Measurements from ENCODE around the gene STRN4. TPM values are rescaled to one million over a fixed set of nuclear protein-coding genes. Genes with fewer than 3 reads are reported as not detected.

STRN4 gene
- total RNA-seq, 2 experiments from 2014 or later: 68.0 to 115 TPM

GRCh38 chr19:46715975-46716671 is 30.1 kb downstream of the STRN4 start:
- H3K4me3 ChIP-seq (ENCODE audit: low read depth, low read length, poor library complexity, severe bottlenecking): peak overlapping the region; percentile 92
- peaks cover 53% of the 10 kb centered on the region for H3K36me3 ChIP-seq (ENCODE audit: insufficient read depth, low read length)
- BruUV-seq (replicated peaks): no TSS peak
- H3K79me2 ChIP-seq (ENCODE audit: insufficient read depth, low read depth, low read length): peaks cover 40% of the 10 kb centered on the region
- no peaks in the 10 kb centered on the region for H3K9me3 ChIP-seq (ENCODE audit: low read length)
- H3K4me1 ChIP-seq (ENCODE audit: insufficient read depth, low read length, poor library complexity, severe bottlenecking): peaks cover 56% of the 10 kb centered on the region
- H4K20me1 ChIP-seq (ENCODE audit: insufficient read depth, low read length): peaks cover 8% of the 10 kb centered on the region; the same call in 1 of the 2 replicates
- peak; percentile 34 for DNase-seq (ENCODE audit: low spot score)
- POLR2A ChIA-PET: interaction anchor here (0.5 to 0.7 kb wide), 4 partner anchors 11 to 508 kb away, joined by 3 to 8 read pairs (median 4); no protein-coding TSS in a partner anchor
- TF ChIP-seq EZH2phosphoT487 (IDR thresholded peaks at IDR 0.05; ENCODE audit: borderline replicate concordance, low read depth, low read length) (no peak), CTCF (conservative IDR thresholded peaks at IDR 0.05; ENCODE audit: low read length) (peak; percentile 64)
- no peak overlapping the region for H2AFZ ChIP-seq (ENCODE audit: low read length)
- CTCF ChIA-PET (ENCODE audit: unreplicated experiment): no interaction called here
- H3K27ac ChIP-seq (ENCODE audit: low read depth, low read length, poor library complexity, severe bottlenecking): peak overlapping the region; percentile 95
- no peaks in the 10 kb centered on the region for H3K9me2 ChIP-seq (ENCODE audit: insufficient read depth, low read length)
- peak overlapping the region; percentile 99 for H3K4me2 ChIP-seq (ENCODE audit: low read length)
- intact Hi-C loops (cut with micrococcal nuclease; ENCODE audit: unreplicated experiment): loop anchor here (5.0 kb wide), 1 partner anchor 71 kb away; the partner anchor contains the start of gene SLC1A5

GRCh38 chr19:46715620-46715974 is 30.7 kb downstream of the STRN4 start:
- peaks cover 43% of the 10 kb centered on the region for H3K79me2 ChIP-seq (ENCODE audit: insufficient read depth, low read depth, low read length)
- no peaks in the 10 kb centered on the region for H3K9me3 ChIP-seq (ENCODE audit: low read length)
- POLR2A ChIA-PET: no interaction called here
- H3K4me2 ChIP-seq (ENCODE audit: low read length): peak overlapping the region; percentile 99
- no peak overlapping the region for H2AFZ ChIP-seq (ENCODE audit: low read length)
- no peaks in the 10 kb centered on the region for H3K9me2 ChIP-seq (ENCODE audit: insufficient read depth, low read length)
- H3K4me3 ChIP-seq (ENCODE audit: low read depth, low read length, poor library complexity, severe bottlenecking): peak overlapping the region; percentile 92
- H3K4me1 ChIP-seq (ENCODE audit: insufficient read depth, low read length, poor library complexity, severe bottlenecking): peaks cover 50% of the 10 kb centered on the region
- peaks cover 53% of the 10 kb centered on the region for H3K36me3 ChIP-seq (ENCODE audit: insufficient read depth, low read length)
- no peak for TF ChIP-seq CTCF (conservative IDR thresholded peaks at IDR 0.05; ENCODE audit: low read length)
- TF ChIP-seq EZH2phosphoT487 (IDR thresholded peaks at IDR 0.05; ENCODE audit: borderline replicate concordance, low read depth, low read length): no peak
- H3K27ac ChIP-seq (ENCODE audit: low read depth, low read length, poor library complexity, severe bottlenecking): peak overlapping the region; percentile 95
- intact Hi-C loops (cut with micrococcal nuclease; ENCODE audit: unreplicated experiment): loop anchor here (5.0 kb wide), 1 partner anchor 72 kb away; the partner anchor contains the start of gene SLC1A5
- peak; percentile 24 for DNase-seq (ENCODE audit: low spot score)
- peaks cover 8% of the 10 kb centered on the region; the same call in 1 of the 2 replicates for H4K20me1 ChIP-seq (ENCODE audit: insufficient read depth, low read length)
- BruUV-seq (replicated peaks): no TSS peak
- CTCF ChIA-PET (ENCODE audit: unreplicated experiment): interaction anchor here (0.8 kb wide), 1 partner anchor 11 kb away, joined by 3 read pairs; no protein-coding TSS in a partner anchor

All from OCI-LY7 (cell line).